Left hindlimb (tissue), 1 donor: ENCODE results near the gene IL24.

Experiments
- DNase-seq: peaks from one replicate; pipeline ENCODE4 v3.0.0-alpha.2; 2018

Gene IL24

GRCh38 chr1:206882555-206882954 is 14.7 kb upstream of the IL24 start:
- DNase-seq: no peak

- DNase-seq: no peak
Measured at GRCh38 chr1:206883160-206883559, 14.1 kb upstream of the IL24 start.

- no peak for DNase-seq
Measured at GRCh38 chr1:206883876-206884275, 13.4 kb upstream of the IL24 start.

- no peak for DNase-seq
Measured at GRCh38 chr1:206885341-206886060, 11.7 kb upstream of the IL24 start.

GRCh38 chr1:206886831-206887230 is 10.4 kb upstream of the IL24 start:
- DNase-seq: no peak

- no peak for DNase-seq
Measured at GRCh38 chr1:206887701-206888100, 9.5 kb upstream of the IL24 start.

- no peak for DNase-seq
Measured at GRCh38 chr1:206890125-206891060, 6.8 kb upstream of the IL24 start.

- DNase-seq: no peak
Measured at GRCh38 chr1:206891412-206891811, 5.8 kb upstream of the IL24 start.

- no peak for DNase-seq
Measured at GRCh38 chr1:206892351-206892984, 4.8 kb upstream of the IL24 start.

GRCh38 chr1:206893380-206893779 is 3.9 kb upstream of the IL24 start:
- DNase-seq: no peak

- DNase-seq: no peak
Measured at GRCh38 chr1:206895325-206895724, 1.9 kb upstream of the IL24 start.

- no peak for DNase-seq
Measured at GRCh38 chr1:206895837-206896242, 1.4 kb upstream of the IL24 start.

- no peak for DNase-seq
Measured at GRCh38 chr1:206896261-206896660, 982 bp upstream of the IL24 start.

- DNase-seq: no peak
Measured at GRCh38 chr1:206898089-206898914, 1.1 kb downstream of the IL24 start.

GRCh38 chr1:206898915-206899431 is 1.7 kb downstream of the IL24 start:
- DNase-seq: no peak

GRCh38 chr1:206899717-206900116 is 2.5 kb downstream of the IL24 start:
- no peak for DNase-seq

- DNase-seq: no peak
Measured at GRCh38 chr1:206900149-206900548, 2.9 kb downstream of the IL24 start.

- no peak for DNase-seq
Measured at GRCh38 chr1:206901944-206902343, 4.7 kb downstream of the IL24 start.

GRCh38 chr1:206902702-206903101 is 5.5 kb downstream of the IL24 start:
- no peak for DNase-seq

GRCh38 chr1:206903687-206904086 is 6.4 kb downstream of the IL24 start:
- no peak for DNase-seq

GRCh38 chr1:206904423-206905142 is 7.3 kb downstream of the IL24 start:
- no peak for DNase-seq
